GM04503 (cell line): ENCODE data around the gene GFAP.

Experiments used
- DNase-seq: peaks from one replicate; pipeline ENCODE4 v3.0.0-alpha.2; 2012; ENCODE audit warnings: low read depth

The GFAP gene

GRCh38 chr17:44931376-44931775 is 16.1 kb upstream of the GFAP start:
- no peak for DNase-seq

GRCh38 chr17:44930667-44931066 is 15.4 kb upstream of the GFAP start:
- DNase-seq = no peak

GRCh38 chr17:44928950-44929720 is 13.8 kb upstream of the GFAP start:
- no peak for DNase-seq

- no peak for DNase-seq
Observed at GRCh38 chr17:44928136-44928535, 12.8 kb upstream of the GFAP start.

- no peak for DNase-seq
Observed at GRCh38 chr17:44927696-44928095, 12.4 kb upstream of the GFAP start.

GRCh38 chr17:44926821-44927525 is 11.7 kb upstream of the GFAP start:
- no peak for DNase-seq

GRCh38 chr17:44925731-44926697 is 10.7 kb upstream of the GFAP start:
- no peak for DNase-seq

GRCh38 chr17:44924107-44924544 is 8.8 kb upstream of the GFAP start:
- no peak for DNase-seq

- no peak for DNase-seq
Observed at GRCh38 chr17:44922746-44923470, 7.6 kb upstream of the GFAP start.

GRCh38 chr17:44922136-44922535 is 6.8 kb upstream of the GFAP start:
- DNase-seq = no peak

GRCh38 chr17:44921122-44921882 is 6.0 kb upstream of the GFAP start:
- DNase-seq = no peak

GRCh38 chr17:44920565-44920940 is 5.3 kb upstream of the GFAP start:
- no peak for DNase-seq

GRCh38 chr17:44919885-44920564 is 4.7 kb upstream of the GFAP start:
- no peak for DNase-seq

GRCh38 chr17:44919411-44919810 is 4.1 kb upstream of the GFAP start:
- DNase-seq = no peak

- no peak for DNase-seq
Observed at GRCh38 chr17:44918006-44918405, 2.7 kb upstream of the GFAP start.

- no peak for DNase-seq
Observed at GRCh38 chr17:44917456-44917855, 2.2 kb upstream of the GFAP start.

- no peak for DNase-seq
Observed at GRCh38 chr17:44916781-44917241, 1.5 kb upstream of the GFAP start.

- no peak for DNase-seq
Observed at GRCh38 chr17:44915862-44916780, 821 bp upstream of the GFAP start.

- no peak for DNase-seq
Observed at GRCh38 chr17:44914698-44915271, 515 bp downstream of the GFAP start.
